Right kidney (tissue), 9 donors: Measurements from ENCODE around the gene ENTPD8.

Experiments
- DNase-seq: peaks from one replicate; pipeline ENCODE4 v3.0.0-alpha.2; 2016
- long read RNA-seq, 8 donors: transcript quantifications; one replicate each; lab custom pipeline, GENCODE V29; 2026

Gene ENTPD8, protein sequence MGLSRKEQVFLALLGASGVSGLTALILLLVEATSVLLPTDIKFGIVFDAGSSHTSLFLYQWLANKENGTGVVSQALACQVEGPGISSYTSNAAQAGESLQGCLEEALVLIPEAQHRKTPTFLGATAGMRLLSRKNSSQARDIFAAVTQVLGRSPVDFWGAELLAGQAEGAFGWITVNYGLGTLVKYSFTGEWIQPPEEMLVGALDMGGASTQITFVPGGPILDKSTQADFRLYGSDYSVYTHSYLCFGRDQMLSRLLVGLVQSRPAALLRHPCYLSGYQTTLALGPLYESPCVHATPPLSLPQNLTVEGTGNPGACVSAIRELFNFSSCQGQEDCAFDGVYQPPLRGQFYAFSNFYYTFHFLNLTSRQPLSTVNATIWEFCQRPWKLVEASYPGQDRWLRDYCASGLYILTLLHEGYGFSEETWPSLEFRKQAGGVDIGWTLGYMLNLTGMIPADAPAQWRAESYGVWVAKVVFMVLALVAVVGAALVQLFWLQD
- long read RNA-seq, donor 1: 0 reads
- long read RNA-seq, donor 2: 0 reads
- long read RNA-seq, donor 3: 0 reads
- long read RNA-seq, donor 4: 0 reads
- long read RNA-seq, donor 5, partial matches to known transcripts: 11 of 11 reads
- long read RNA-seq, donor 5, other reads (novel, unspliced or antisense): 0 of 11 reads
- long read RNA-seq, donor 6: 0 reads
- long read RNA-seq, donor 7: 0 reads
- long read RNA-seq, donor 8: 0 reads

DNA sequence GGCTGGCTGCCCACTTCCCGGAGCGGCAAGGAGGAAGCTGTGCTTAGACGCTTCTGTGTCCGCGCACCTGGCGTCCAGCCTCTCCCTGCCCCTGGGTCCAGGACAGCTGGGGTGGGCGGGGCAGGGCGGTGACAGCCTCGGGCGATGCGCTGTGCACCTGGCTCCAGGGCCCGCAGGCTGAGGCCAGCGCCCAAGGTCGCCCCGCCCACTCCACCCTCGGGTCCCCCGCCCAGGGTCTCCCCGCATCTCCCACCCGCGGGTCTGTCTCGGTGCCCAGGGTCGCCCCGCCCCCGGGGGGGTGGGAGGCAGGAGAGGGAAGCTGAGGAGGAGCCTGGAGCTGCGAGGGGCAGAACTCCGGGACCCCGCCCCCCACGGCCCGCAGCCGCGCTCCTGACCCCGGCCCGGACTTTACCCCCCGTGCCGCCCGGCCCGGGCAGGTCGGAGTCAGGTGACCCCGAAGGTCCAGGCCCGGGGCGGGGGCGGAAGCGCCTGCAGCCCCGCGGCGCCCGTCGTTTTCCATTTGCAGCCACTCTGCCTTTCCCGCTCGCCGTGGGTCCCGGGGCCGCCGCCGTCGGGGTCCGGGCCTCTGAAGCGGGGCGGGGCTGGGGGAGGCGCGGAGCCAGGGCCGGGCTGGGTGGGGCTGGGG lies at the start of gene ENTPD8:
ENTPD8 (minus strand) TSS at position 69 of the 646 bp plus-strand sequence. CDS start 3,072 bp downstream, outside the sequence.
- no peak for DNase-seq

DNA sequence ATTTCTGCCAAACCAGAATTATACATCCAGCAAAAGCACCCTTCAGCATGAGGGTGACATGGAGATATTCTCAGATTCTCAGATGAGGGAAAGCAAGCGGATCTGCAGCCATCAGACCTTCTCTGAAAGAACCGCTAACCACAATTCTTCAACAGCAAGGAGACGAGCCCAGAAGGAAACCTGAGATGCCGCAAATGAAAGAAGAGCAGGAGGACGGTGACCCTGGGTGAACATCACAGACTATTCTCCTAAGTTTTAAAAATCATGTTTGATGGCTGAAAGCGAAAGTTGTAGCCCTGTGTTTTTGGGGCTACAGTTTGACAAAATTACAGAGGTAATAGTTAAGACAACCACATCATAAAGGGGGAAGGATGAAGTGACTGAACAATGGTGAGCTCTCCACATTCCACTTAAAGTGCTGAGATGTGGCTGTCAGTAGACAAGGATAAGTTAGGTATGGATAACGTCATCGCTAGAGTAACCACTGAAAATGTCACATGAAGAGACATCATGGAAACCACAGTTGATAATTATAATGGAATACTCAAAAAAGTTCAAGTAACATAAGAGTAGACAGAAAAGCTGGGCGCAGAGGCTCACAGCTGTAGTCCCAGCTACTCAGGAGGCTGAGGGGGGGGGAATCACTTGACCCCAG lies 49.5 kb upstream of the ENTPD8 start:
- no peak for DNase-seq

GRCh38 chr9:137488906-137489305 lies 47.7 kb upstream of the ENTPD8 start:
- DNase-seq: no peak

- DNase-seq: peak; percentile 21
These were observed 47.1 kb upstream of the ENTPD8 start for GRCh38 chr9:137488327-137488653.

DNA sequence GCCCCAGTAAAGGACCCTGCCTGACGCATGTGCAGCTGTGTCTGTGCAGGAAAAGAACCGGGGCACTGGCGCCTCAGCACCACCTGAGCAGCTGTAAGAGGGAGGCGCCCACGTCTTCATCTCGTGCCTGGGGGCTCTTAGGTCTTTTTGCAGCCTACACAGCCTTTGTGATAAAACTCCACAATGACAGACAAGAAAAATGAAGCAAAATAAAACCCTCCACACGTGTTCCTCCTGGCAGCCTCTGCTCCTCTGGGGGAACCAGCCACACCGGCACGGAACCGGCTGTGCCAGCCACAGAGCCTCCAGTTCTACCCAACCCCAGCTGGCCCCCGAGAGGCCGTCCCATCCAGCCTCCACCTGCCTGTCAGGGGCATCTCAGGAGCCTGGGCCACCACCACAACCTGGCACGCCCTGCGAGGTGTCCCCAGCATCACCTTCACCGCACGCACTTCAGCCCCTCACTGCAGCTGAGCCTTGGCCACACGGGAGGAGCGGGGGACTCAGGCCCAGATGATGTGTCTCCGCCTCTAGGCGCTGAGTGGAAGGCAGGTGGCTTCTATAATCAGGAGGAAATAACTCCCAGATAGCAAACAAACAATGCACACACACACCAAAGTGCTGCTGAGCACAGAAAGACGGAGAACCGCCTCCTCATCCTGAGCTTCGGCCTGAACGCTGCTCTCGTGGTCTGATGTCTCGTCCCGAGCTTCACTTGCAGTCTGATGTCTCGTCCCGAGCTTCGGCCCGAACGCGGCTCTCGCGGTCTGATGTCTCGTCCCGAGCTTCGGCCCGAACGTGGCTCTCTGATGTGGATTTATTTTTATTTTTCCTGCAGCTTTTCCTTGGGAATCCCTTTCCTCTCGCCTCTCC lies 46.5 kb upstream of the ENTPD8 start:
- DNase-seq: no peak

DNA sequence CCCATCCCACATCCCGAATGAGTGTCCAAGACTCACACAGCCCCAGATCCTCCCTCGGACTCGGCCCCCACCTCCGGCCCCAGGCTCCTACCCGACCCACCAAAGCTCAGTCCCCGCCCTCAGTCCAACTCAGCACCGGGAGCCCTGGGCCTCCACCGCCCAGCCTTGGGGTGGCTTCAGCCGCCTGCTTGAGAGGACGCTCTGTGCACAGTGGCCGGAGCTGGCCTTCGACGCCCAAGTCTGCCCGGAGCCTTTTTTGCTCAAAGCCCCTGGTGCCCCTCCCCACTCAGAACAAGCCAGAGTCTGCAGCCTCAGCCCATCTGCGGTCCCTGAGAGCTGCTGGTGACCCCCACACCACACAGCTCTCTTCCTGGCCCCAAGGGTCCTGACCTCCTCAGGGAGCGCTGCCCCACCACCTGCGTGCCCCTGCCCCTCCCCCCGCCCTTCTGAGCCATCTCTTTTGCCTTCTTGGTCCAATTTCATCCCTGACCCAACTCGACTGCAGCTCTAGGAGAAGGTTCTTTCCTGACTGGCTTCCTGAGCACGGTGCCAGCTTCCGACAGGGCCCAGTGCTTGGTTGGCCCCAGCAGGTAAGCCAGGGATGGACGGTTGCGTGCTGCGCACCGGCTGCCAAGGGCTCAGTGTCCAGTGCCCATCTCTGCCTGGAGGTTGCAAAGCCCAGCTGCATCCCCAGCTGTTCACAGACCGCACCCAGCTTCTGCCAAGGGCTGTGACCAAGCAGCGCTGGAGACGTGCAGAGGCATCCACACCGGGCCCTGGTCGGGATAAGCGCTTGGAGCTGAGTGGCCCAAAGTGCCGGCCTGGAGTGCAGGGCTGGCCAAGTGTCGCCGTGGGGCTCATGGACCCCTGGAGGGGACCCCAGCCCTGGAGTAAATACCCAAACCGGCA lies 45.6 kb upstream of the ENTPD8 start:
- no peak for DNase-seq

DNA sequence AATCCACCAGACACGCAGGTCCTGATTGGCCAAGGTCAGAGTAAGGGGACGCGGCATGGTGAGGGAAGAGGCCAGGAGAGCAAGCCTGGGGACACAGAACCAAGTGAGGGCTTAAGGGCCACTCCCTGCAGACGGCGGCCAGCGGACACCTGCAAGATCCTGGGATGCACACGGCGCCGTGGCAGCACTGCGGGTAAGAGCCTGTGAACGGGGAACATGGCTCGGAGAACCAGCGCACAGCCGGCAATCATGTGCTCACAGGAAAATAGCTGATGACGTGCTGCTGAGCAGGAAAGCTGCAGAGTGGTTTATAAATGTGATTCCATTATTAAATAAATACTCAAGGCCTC lies 45.0 kb upstream of the ENTPD8 start:
- DNase-seq: no peak

GRCh38 chr9:137485343-137486140 lies 44.4 kb upstream of the ENTPD8 start:
- no peak for DNase-seq

DNA sequence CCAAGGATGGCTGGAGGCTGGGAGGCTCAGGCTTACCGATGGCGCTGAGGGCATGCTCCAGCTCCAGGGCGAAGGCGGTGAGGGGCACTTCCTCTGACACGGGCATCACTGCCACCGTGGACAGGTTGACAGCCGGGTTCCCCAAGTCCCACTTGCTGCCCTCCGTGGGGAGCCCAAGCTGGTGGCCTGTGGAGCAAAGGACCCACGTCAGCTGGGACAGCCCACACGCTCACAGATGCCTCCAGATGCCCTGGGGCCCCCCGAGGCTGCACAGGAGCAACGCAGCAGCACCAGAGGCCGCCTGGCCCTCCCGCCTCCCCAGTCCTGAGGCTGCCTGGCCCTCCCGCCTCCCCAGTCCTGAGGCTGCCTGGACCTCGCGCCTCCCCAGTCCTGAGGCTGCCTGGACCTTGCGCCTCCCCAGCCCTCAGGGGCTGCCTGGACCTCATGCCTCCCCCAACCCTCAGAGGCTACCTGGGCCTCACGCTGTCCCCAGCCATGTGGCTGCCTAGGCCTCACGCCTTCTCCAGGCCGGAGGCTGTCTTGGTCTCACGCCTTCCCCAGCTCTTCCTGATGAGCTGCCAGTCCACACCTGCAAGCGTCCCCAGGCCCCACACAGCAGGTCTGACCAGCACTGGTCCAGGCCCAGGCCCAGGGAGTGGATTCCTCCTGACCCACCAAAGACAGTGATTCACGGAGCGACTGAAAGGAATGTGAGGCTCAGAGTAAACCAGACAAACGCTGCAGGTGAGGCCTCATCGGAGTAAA lies 43.6 kb upstream of the ENTPD8 start:
- DNase-seq: no peak

GRCh38 chr9:137482094-137482781 lies 41.1 kb upstream of the ENTPD8 start:
- DNase-seq: no peak

GRCh38 chr9:137480686-137481683 lies 39.8 kb upstream of the ENTPD8 start:
- DNase-seq: no peak

DNA sequence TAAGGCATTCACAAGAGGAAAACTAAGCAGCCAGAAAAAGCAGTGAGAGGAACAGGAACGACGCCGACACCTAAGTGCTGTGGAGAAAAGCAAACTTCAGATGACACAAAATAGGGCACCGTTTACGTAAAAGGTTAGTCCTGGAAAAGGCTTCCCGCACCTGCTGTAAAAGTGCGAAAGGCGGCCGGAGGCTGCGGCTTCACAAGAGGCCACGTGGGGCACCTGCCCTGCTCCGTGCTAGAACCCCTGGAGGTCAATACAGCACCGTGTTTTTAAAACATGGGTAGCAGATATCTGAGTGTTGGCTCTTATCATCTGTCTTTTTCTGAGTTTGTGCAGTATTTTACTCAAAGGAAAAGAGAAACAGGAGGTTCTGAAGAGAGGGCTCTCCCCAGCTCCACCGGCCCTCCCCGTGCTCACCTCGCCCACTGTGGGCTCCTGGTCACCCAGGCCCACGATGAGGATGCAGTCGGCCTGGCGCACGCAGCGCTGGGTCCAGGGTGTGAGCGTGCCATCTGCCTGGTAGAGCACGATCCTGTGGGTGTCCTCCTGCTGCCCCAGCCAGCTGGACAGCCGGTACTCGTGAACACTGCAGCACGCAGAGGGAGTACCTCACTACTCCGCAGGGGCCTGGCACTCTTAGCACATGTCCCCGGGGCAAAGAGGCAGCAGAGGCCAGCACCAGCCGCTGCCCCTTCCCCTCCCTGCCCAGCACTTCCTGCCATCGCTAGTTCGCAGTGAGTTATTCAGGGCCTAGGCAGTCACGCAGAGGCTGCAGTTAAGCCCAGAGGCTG lies 38.9 kb upstream of the ENTPD8 start:
- no peak for DNase-seq

GRCh38 chr9:137478962-137479861 lies 38.1 kb upstream of the ENTPD8 start:
- DNase-seq: peak; percentile 25

DNA sequence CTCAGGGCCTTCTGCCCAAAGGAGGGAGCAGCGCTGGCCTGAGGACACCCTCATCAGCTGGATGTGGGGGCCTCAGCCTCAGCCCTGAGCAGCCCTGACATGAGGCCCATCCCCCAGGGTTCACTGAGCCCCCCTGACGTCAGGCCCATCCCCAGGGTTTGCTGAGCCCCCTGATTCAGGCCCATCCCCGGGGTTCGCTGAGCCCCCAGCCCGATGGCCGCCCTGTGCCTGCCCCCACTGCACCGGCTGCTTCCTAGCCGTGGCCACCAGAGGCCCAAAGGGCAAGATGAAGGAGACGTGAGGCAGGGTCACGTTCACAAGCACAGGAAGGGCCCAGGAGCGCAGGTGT lies 37.4 kb upstream of the ENTPD8 start:
- DNase-seq: no peak
